Thoracic aorta (tissue), 2 donors: ENCODE data around the gene PRKN. TPM values are rescaled to one million over a fixed set of nuclear protein-coding genes. Genes with fewer than 3 reads are reported as not detected.

Experiments used
- ATAC-seq: fragments of 150-250 bp; one replicate; pipeline ENCODE4 v1.8.0; 2017; ENCODE audit warnings: low read depth; ENCODE audit not compliant: insufficient number of reproducible peaks, low FRiP score
- DNase-seq: peaks from one replicate; pipeline ENCODE4 v3.0.0-alpha.2; 2020; ENCODE audit warnings: low spot score
- H3K27ac ChIP-seq, 2 donors: fragments of 200-600 bp; sonication (generic); 1 replicate in 1 of 2; 2 replicates in 1 of 2; pipeline ENCODE4 v1.5.1; 2016; ENCODE audit warnings: mild to moderate bottlenecking in 2 of 2, moderate library complexity in 2 of 2
- H3K27me3 ChIP-seq: fragments of 200-600 bp; sonication (generic); replicated peaks from 2 replicates; pipeline ENCODE4 v1.6.0; 2016; ENCODE audit warnings: mild to moderate bottlenecking; ENCODE audit not compliant: insufficient read depth
- H3K36me3 ChIP-seq: fragments of 200-600 bp; sonication (generic); one replicate; pipeline ENCODE4 v1.5.1; 2016
- H3K4me1 ChIP-seq, 2 donors: fragments of 200-600 bp; sonication (generic); 1 replicate in 1 of 2; 2 replicates in 1 of 2; pipeline versions ENCODE4 v1.5.1 to v1.6.0; 2016; ENCODE audit warnings: low read depth in 2 of 2, mild to moderate bottlenecking in 1 of 2; ENCODE audit not compliant: control insufficient read depth in 1 of 2
- H3K4me3 ChIP-seq: fragments of 200-600 bp; sonication (generic); 2 replicates; pipeline ENCODE4 v1.5.1; 2016; ENCODE audit warnings: mild to moderate bottlenecking
- H3K9me3 ChIP-seq: fragments of 200-600 bp; sonication (generic); 2 replicates; pipeline ENCODE4 v1.5.1; 2016
- CTCF ChIP-seq: fragments of 200-600 bp; sonication (generic); IDR thresholded peaks from one replicate; pipeline ENCODE4 v1.5.1; 2019; ENCODE audit warnings: antibody characterized with exemption
- total RNA-seq, 2 donors: library from RNA; depleted of rRNA; stranded (reverse); fragments of >200 nt; gene quantifications; one replicate each; pipeline versions ENCODE4 v1.1.0 to v1.2.3, GENCODE V29; 2016

Gene PRKN
- total RNA-seq, 2 donors from 2014 or later = 10.4 to 23.8 TPM

DNA sequence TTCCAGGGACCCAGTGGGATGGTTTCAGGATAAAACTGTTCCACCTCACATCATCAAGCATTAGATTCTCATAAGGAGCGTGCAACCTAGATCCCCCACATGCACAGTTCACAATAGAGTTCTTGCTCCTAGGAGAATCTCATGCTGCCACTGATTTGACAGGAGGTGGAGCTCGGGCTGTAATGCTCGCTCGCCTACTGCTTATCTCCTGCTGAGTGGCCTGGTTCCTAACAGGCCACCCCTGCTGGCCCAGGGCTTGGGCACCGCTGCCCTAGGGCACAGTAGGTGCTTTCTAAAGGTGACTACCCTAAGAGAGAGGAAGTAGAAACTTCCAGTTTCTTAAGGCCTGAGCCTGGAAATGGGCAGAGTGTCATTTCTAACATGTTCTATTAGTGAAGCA, 656.9 kb downstream of the PRKN start:
- H3K4me3 ChIP-seq = no peak overlapping the region
- H3K27me3 ChIP-seq = no peaks in the 10 kb centered on the region
- no peak for ATAC-seq
- H3K36me3 ChIP-seq = no peaks in the 10 kb centered on the region
- no peaks in the 10 kb centered on the region for H3K4me1 ChIP-seq
- no peak for DNase-seq
- H3K9me3 ChIP-seq = no peaks in the 10 kb centered on the region
- H3K27ac ChIP-seq = no peak overlapping the region
- TF ChIP-seq CTCF = no peak

- DNase-seq (no peak), ATAC-seq (no peak)
- H3K27ac ChIP-seq = no peak overlapping the region
- no peak for TF ChIP-seq CTCF
- H3K36me3 ChIP-seq = no peaks in the 10 kb centered on the region
- no peaks in the 10 kb centered on the region for H3K27me3 ChIP-seq
- no peaks in the 10 kb centered on the region for H3K4me1 ChIP-seq
- no peak overlapping the region for H3K4me3 ChIP-seq
- H3K9me3 ChIP-seq = no peaks in the 10 kb centered on the region
Measured at GRCh38 chr6:162069995-162070394, 657.6 kb downstream of the PRKN start.

GRCh38 chr6:162068340-162068739, 659.2 kb downstream of the PRKN start:
- ATAC-seq = no peak
- no peak for TF ChIP-seq CTCF

DNA sequence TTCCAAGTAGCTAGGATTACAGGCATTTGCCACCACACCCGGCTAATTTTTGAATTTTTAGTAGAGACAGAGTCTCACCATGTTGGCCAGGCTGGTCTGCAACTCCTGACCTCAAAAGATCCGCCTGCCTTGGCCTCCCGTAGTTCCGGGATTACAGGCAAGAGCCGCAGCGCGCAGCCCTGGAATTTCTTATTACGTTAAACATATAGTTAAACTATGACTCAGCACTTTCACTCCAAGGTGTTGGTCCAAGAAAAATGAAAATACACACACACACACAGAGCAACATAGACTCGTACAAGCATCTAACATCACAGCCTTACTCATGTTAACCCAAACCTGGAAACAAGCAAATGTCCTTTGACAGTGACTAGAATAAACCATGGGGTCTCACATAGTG, 663.9 kb downstream of the PRKN start:
- Histone ChIP-seq H3K27ac (no peak overlapping the region), H3K27me3 (no peaks in the 10 kb centered on the region), H3K36me3 (no peaks in the 10 kb centered on the region), H3K9me3 (no peaks in the 10 kb centered on the region), H3K4me1 (peaks cover 4 to 31% of the 10 kb centered on the region in 2 donors), H3K4me3 (no peak overlapping the region)
- ATAC-seq (no peak), DNase-seq (no peak)
- TF ChIP-seq CTCF = no peak

More at GRCh38 chr6:162068340-162068739, 659.2 kb downstream of the PRKN start:
- Histone ChIP-seq H3K36me3 (no peaks in the 10 kb centered on the region), H3K27ac (no peak overlapping the region), H3K4me1 (no peaks in the 10 kb centered on the region), H3K27me3 (no peaks in the 10 kb centered on the region), H3K4me3 (no peak overlapping the region), H3K9me3 (no peaks in the 10 kb centered on the region)
- no peak for DNase-seq

DNA sequence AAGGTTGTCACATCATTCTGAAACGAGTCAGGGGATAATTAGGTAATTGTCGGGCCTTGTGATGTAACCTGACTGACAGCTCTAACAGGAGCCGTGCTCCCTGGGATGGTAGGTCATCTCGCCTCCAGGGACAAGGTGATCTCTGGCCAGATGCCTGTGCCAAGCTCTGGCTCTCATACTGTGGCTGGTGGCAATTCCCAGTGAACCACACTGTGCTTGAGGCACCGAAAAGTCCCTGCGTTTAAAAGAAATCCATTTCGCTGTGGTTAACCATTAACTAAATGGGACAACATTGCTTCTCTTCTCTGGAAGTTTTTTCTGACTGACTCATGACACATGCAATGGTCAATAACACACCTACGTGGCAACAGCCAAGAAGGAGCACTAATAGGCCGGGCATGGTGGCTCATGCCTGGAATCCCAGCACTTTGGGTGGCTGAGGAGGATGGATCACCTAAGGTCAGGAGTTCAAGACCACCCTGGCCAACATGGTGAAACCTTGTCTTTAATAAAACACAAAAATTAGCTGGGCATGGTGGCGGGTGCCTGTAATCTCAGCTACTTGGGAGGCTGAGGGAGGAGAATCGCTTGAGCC, 669.2 kb downstream of the PRKN start:
- no peaks in the 10 kb centered on the region for H3K9me3 ChIP-seq
- H3K27ac ChIP-seq = no peak overlapping the region
- H3K27me3 ChIP-seq = no peaks in the 10 kb centered on the region
- no peak overlapping the region for H3K4me3 ChIP-seq
- H3K36me3 ChIP-seq = no peaks in the 10 kb centered on the region
- no peak for ATAC-seq
- TF ChIP-seq CTCF = no peak
- H3K4me1 ChIP-seq = peaks cover 4 to 31% of the 10 kb centered on the region in 2 donors
- no peak for DNase-seq
